Mononuclear cell (primary cell): Measurements from ENCODE around the gene TMCC1. TPM values are rescaled to one million over a fixed set of nuclear protein-coding genes. Genes with fewer than 3 reads are reported as not detected.

Experiments used
- H3K27me3 ChIP-seq: 2 replicates; pipeline ENCODE4 v1.6.0; 2011; ENCODE audit warnings: low read length, control low read depth; ENCODE audit not compliant: insufficient read depth
- H3K4me1 ChIP-seq: 2 replicates; pipeline ENCODE4 v1.5.1; 2011; ENCODE audit warnings: mild to moderate bottlenecking, low read length, control low read depth; ENCODE audit not compliant: insufficient read depth
- H3K4me3 ChIP-seq: 2 replicates; pipeline ENCODE4 v1.5.1; 2011; ENCODE audit warnings: mild to moderate bottlenecking, low read length, moderate library complexity
- H3K9me3 ChIP-seq: 2 replicates; pipeline ENCODE4 v1.5.1; 2011; ENCODE audit warnings: low read depth, mild to moderate bottlenecking, control low read depth, low read length
- total RNA-seq: library from RNA; depleted of rRNA; stranded (reverse); fragments of >200 nt; gene quantifications from one replicate; pipeline ENCODE4 v1.2.3, GENCODE V29; 2012

TMCC1 gene
- total RNA-seq, 1 donor, result 17.1 TPM

GRCh38 chr3:129622933-129623332 lies 270.6 kb downstream of the TMCC1 start:
- no peak overlapping the region for H3K4me3 ChIP-seq
- no peaks in the 10 kb centered on the region for H3K9me3 ChIP-seq
- H3K27me3 ChIP-seq, result no peaks in the 10 kb centered on the region
- peaks cover 70% of the 10 kb centered on the region for H3K4me1 ChIP-seq

GRCh38 chr3:129622226-129622874 lies 271.2 kb downstream of the TMCC1 start:
- Histone ChIP-seq H3K4me3 (no peak overlapping the region), H3K27me3 (no peaks in the 10 kb centered on the region), H3K9me3 (no peaks in the 10 kb centered on the region), H3K4me1 (peaks cover 70% of the 10 kb centered on the region)

- no peaks in the 10 kb centered on the region for H3K27me3 ChIP-seq
- no peak overlapping the region for H3K4me3 ChIP-seq
- H3K9me3 ChIP-seq, result no peaks in the 10 kb centered on the region
- peaks cover 70% of the 10 kb centered on the region for H3K4me1 ChIP-seq
Measured at GRCh38 chr3:129621626-129622225, 271.8 kb downstream of the TMCC1 start.

GRCh38 chr3:129620828-129621559 lies 272.5 kb downstream of the TMCC1 start:
- Histone ChIP-seq H3K27me3 (no peaks in the 10 kb centered on the region), H3K9me3 (no peaks in the 10 kb centered on the region)

GRCh38 chr3:129619726-129620162 lies 273.8 kb downstream of the TMCC1 start:
- Histone ChIP-seq H3K4me1 (peaks cover 72% of the 10 kb centered on the region), H3K27me3 (no peaks in the 10 kb centered on the region), H3K9me3 (no peaks in the 10 kb centered on the region), H3K4me3 (no peak overlapping the region)

More at GRCh38 chr3:129620828-129621559, 272.5 kb downstream of the TMCC1 start:
- Histone ChIP-seq H3K4me3 (no peak overlapping the region), H3K4me1 (peaks cover 72% of the 10 kb centered on the region)

GRCh38 chr3:129618901-129619671 lies 274.4 kb downstream of the TMCC1 start:
- peaks cover 72% of the 10 kb centered on the region for H3K4me1 ChIP-seq
- no peak overlapping the region for H3K4me3 ChIP-seq
- no peaks in the 10 kb centered on the region for H3K27me3 ChIP-seq
- H3K9me3 ChIP-seq, result no peaks in the 10 kb centered on the region

GRCh38 chr3:129618186-129618820 lies 275.2 kb downstream of the TMCC1 start:
- Histone ChIP-seq H3K4me1 (peaks cover 68% of the 10 kb centered on the region), H3K9me3 (no peaks in the 10 kb centered on the region), H3K27me3 (no peaks in the 10 kb centered on the region), H3K4me3 (no peak overlapping the region)

- no peak overlapping the region for H3K4me3 ChIP-seq
- no peaks in the 10 kb centered on the region for H3K27me3 ChIP-seq
- H3K9me3 ChIP-seq, result no peaks in the 10 kb centered on the region
- peaks cover 68% of the 10 kb centered on the region for H3K4me1 ChIP-seq
Measured at GRCh38 chr3:129617381-129618185, 275.9 kb downstream of the TMCC1 start.

GRCh38 chr3:129616713-129617112 lies 276.8 kb downstream of the TMCC1 start:
- peaks cover 68% of the 10 kb centered on the region for H3K4me1 ChIP-seq
- no peaks in the 10 kb centered on the region for H3K27me3 ChIP-seq
- H3K4me3 ChIP-seq, result no peak overlapping the region
- H3K9me3 ChIP-seq, result no peaks in the 10 kb centered on the region

- Histone ChIP-seq H3K4me3 (no peak overlapping the region), H3K4me1 (peaks cover 70% of the 10 kb centered on the region), H3K9me3 (no peaks in the 10 kb centered on the region), H3K27me3 (no peaks in the 10 kb centered on the region)
Measured at GRCh38 chr3:129616291-129616690, 277.2 kb downstream of the TMCC1 start.

GRCh38 chr3:129615751-129616281 lies 277.7 kb downstream of the TMCC1 start:
- no peak overlapping the region for H3K4me3 ChIP-seq
- peaks cover 70% of the 10 kb centered on the region for H3K4me1 ChIP-seq
- no peaks in the 10 kb centered on the region for H3K9me3 ChIP-seq
- H3K27me3 ChIP-seq, result no peaks in the 10 kb centered on the region

GRCh38 chr3:129614927-129615363 lies 278.6 kb downstream of the TMCC1 start:
- H3K27me3 ChIP-seq, result no peaks in the 10 kb centered on the region
- no peak overlapping the region for H3K4me3 ChIP-seq
- peaks cover 65% of the 10 kb centered on the region for H3K4me1 ChIP-seq
- H3K9me3 ChIP-seq, result no peaks in the 10 kb centered on the region

GRCh38 chr3:129614435-129614834 lies 279.1 kb downstream of the TMCC1 start:
- Histone ChIP-seq H3K9me3 (no peaks in the 10 kb centered on the region), H3K4me3 (no peak overlapping the region), H3K4me1 (peaks cover 59% of the 10 kb centered on the region), H3K27me3 (no peaks in the 10 kb centered on the region)

- peaks cover 3% of the 10 kb centered on the region for H3K27me3 ChIP-seq
- no peak overlapping the region for H3K4me3 ChIP-seq
- peaks cover 53% of the 10 kb centered on the region for H3K4me1 ChIP-seq
- H3K9me3 ChIP-seq, result no peaks in the 10 kb centered on the region
Measured at GRCh38 chr3:129613367-129613740, 280.2 kb downstream of the TMCC1 start.
